Loucy (cell line): ENCODE results near the gene TRAF3.

Source experiments
- H2AFZ ChIP-seq: fragments of 200-600 bp; sonication (generic); 2 replicates; pipeline ENCODE4 v1.6.0; 2016; ENCODE audit warnings: antibody characterized with exemption, mild to moderate bottlenecking, low read length, moderate library complexity
- H3F3A ChIP-seq: fragments of 200-600 bp; 2 replicates; pipeline ENCODE4 v1.6.0; 2016; ENCODE audit warnings: antibody characterized with exemption, low read depth, mild to moderate bottlenecking
- H3K27me3 ChIP-seq: fragments of 200-600 bp; sonication (generic); 2 replicates; pipeline ENCODE4 v1.6.1; 2014; ENCODE audit warnings: low read length, mild to moderate bottlenecking; ENCODE audit not compliant: insufficient read depth, poor library complexity, severe bottlenecking
- H3K36me3 ChIP-seq: fragments of 200-600 bp; sonication (generic); 2 replicates; pipeline ENCODE4 v1.6.1; 2016; ENCODE audit warnings: low read length; ENCODE audit not compliant: insufficient read depth
- H3K4me1 ChIP-seq: fragments of 200-600 bp; sonication (generic); 2 replicates; pipeline ENCODE4 v1.5.1; 2014; ENCODE audit warnings: low read length, mild to moderate bottlenecking; ENCODE audit not compliant: insufficient read depth, poor library complexity, severe bottlenecking
- H3K4me2 ChIP-seq: fragments of 200-600 bp; sonication (generic); 2 replicates; pipeline ENCODE4 v1.6.0; 2014; ENCODE audit warnings: antibody characterized with exemption, low read length, low read depth, mild to moderate bottlenecking; ENCODE audit not compliant: poor library complexity, severe bottlenecking
- H3K4me3 ChIP-seq: fragments of 200-600 bp; sonication (generic); 2 replicates; pipeline ENCODE4 v1.5.1; 2014; ENCODE audit warnings: low read length, mild to moderate bottlenecking, mixed read lengths; ENCODE audit not compliant: poor library complexity, severe bottlenecking
- H3K79me2 ChIP-seq: fragments of 200-600 bp; sonication (generic); 2 replicates; pipeline ENCODE4 v1.6.1; 2014; ENCODE audit warnings: low read length; ENCODE audit not compliant: insufficient read depth
- H3K9ac ChIP-seq: fragments of 200-600 bp; sonication (generic); 2 replicates; pipeline ENCODE4 v1.6.0; 2014; ENCODE audit warnings: mild to moderate bottlenecking, low read depth, low read length, moderate library complexity; ENCODE audit not compliant: poor library complexity, severe bottlenecking
- H3K9me2 ChIP-seq: fragments of 200-600 bp; sonication (generic); replicated peaks from 2 replicates; pipeline ENCODE4 v1.6.1; 2016; ENCODE audit warnings: low read depth, low read length, mixed read lengths
- H3K9me3 ChIP-seq: fragments of 200-600 bp; sonication (generic); 2 replicates; pipeline ENCODE4 v1.6.1; 2014; ENCODE audit warnings: mild to moderate bottlenecking, antibody characterized with exemption, low read length, low read depth; ENCODE audit not compliant: insufficient read depth
- H4K20me1 ChIP-seq: fragments of 200-600 bp; sonication (generic); 2 replicates; pipeline ENCODE4 v1.6.0; 2014; ENCODE audit warnings: antibody characterized with exemption, low read length, mild to moderate bottlenecking; ENCODE audit not compliant: insufficient read depth, poor library complexity, severe bottlenecking
- EZH2phosphoT487 ChIP-seq: fragments of 200-600 bp; IDR thresholded peaks from 2 replicates; pipeline ENCODE4 v1.6.1; 2018; ENCODE audit warnings: antibody characterized with exemption, mild to moderate bottlenecking, moderate library complexity, borderline replicate concordance
- TF ChIP-seq, protein P1 (sequence below): fragments of 200-600 bp; sonication (generic); conservative IDR thresholded peaks from 2 replicates; pipeline ENCODE4 v1.5.1; 2014; ENCODE audit warnings: mild to moderate bottlenecking, antibody characterized with exemption, low read length

TRAF3 gene

DNA sequence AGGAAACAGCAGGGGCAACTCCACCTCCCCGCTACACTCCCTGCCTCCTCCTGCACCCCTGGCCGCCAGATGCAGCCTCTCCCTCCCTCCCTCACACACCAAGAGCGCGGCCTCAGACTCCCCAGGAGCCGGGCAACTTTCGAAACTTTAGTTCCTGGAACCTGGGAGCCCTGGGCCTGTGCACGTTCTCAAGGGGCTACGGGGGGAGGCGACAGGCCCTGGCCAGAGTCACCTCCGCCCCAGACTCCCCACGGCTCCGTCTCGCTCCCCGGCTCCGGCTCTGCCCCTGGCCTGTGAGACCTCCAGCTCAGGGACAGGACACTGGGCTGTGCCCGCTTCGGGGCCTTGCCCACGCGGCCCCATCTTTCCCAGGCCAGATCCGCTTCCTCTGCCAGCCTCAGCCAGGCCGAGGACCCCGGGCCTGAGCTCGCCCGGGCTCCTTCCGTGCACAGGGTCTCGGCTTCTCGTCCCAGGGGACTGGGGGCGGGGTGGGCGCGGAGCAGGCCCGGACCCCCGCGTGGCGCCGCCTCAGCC is 150.7 kb downstream of the TRAF3 start:
- H3K9me3 ChIP-seq, result no peaks in the 10 kb centered on the region
- no peaks in the 10 kb centered on the region for H3K79me2 ChIP-seq
- H3K9ac ChIP-seq, result peak overlapping the region; percentile 62
- peak overlapping the region; percentile 81 for H3K4me2 ChIP-seq
- no peak for TF ChIP-seq EZH2phosphoT487
- TF ChIP-seq, protein P1, sequence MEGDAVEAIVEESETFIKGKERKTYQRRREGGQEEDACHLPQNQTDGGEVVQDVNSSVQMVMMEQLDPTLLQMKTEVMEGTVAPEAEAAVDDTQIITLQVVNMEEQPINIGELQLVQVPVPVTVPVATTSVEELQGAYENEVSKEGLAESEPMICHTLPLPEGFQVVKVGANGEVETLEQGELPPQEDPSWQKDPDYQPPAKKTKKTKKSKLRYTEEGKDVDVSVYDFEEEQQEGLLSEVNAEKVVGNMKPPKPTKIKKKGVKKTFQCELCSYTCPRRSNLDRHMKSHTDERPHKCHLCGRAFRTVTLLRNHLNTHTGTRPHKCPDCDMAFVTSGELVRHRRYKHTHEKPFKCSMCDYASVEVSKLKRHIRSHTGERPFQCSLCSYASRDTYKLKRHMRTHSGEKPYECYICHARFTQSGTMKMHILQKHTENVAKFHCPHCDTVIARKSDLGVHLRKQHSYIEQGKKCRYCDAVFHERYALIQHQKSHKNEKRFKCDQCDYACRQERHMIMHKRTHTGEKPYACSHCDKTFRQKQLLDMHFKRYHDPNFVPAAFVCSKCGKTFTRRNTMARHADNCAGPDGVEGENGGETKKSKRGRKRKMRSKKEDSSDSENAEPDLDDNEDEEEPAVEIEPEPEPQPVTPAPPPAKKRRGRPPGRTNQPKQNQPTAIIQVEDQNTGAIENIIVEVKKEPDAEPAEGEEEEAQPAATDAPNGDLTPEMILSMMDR, result no peak
- no peaks in the 10 kb centered on the region for H3F3A ChIP-seq
- H3K27me3 ChIP-seq, result no peaks in the 10 kb centered on the region
- H2AFZ ChIP-seq, result peak overlapping the region; percentile 99
- no peaks in the 10 kb centered on the region for H4K20me1 ChIP-seq
- H3K4me1 ChIP-seq, result peaks cover 10% of the 10 kb centered on the region
- H3K4me3 ChIP-seq, result peak overlapping the region; percentile 76
- H3K9me2 ChIP-seq, result no peaks in the 10 kb centered on the region
- H3K36me3 ChIP-seq, result no peaks in the 10 kb centered on the region

DNA sequence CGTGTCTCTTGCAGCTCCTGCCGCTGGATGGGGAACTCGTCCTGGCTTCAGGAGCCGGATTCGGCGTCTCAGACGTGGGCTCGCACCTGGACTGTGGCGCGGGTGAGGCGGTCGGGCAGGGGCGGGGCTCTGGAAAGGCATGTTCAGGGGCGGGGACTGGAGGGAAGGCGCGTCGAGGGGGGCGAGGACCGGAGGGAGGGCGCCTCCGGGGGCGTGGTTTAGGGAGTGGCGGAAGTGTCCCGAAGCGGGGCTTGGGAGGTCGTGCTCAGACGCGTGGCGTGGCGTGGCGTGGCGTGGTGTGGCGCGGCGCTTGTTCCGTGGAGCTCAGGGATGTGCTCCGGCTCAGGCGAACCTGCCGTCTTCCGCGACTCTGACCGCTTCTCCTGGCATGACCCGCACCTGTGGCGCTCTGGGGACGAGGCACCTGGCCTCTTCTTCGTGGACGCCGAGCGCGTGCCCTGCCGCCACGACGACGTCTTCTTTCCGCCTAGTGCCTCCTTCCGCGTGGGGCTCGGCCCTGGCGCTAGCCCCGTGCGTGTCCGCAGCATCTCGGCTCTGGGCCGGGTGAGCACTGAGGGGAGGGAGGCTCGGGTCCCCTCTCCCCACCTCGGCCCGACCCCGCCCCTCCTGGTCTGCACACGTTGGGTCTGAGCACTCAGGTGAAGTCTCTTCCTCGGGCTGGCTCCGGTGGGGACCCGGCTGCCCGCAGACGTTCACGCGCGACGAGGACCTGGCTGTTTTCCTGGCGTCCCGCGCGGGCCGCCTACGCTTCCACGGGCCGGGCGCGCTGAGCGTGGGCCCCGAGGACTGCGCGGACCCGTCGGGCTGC is 151.4 kb downstream of the TRAF3 start:
- no peaks in the 10 kb centered on the region for H3K9me2 ChIP-seq
- peak overlapping the region; percentile 76 for H3K4me3 ChIP-seq
- no peaks in the 10 kb centered on the region for H4K20me1 ChIP-seq
- peak overlapping the region; percentile 81 for H3K4me2 ChIP-seq
- no peak for TF ChIP-seq EZH2phosphoT487
- TF ChIP-seq, protein P1, result no peak
- no peaks in the 10 kb centered on the region for H3K36me3 ChIP-seq
- peak overlapping the region; percentile 62 for H3K9ac ChIP-seq
- no peaks in the 10 kb centered on the region for H3F3A ChIP-seq
- peaks cover 10% of the 10 kb centered on the region for H3K4me1 ChIP-seq
- H3K9me3 ChIP-seq, result no peaks in the 10 kb centered on the region
- no peaks in the 10 kb centered on the region for H3K79me2 ChIP-seq
- peak overlapping the region; percentile 99 for H2AFZ ChIP-seq
- no peaks in the 10 kb centered on the region for H3K27me3 ChIP-seq

DNA sequence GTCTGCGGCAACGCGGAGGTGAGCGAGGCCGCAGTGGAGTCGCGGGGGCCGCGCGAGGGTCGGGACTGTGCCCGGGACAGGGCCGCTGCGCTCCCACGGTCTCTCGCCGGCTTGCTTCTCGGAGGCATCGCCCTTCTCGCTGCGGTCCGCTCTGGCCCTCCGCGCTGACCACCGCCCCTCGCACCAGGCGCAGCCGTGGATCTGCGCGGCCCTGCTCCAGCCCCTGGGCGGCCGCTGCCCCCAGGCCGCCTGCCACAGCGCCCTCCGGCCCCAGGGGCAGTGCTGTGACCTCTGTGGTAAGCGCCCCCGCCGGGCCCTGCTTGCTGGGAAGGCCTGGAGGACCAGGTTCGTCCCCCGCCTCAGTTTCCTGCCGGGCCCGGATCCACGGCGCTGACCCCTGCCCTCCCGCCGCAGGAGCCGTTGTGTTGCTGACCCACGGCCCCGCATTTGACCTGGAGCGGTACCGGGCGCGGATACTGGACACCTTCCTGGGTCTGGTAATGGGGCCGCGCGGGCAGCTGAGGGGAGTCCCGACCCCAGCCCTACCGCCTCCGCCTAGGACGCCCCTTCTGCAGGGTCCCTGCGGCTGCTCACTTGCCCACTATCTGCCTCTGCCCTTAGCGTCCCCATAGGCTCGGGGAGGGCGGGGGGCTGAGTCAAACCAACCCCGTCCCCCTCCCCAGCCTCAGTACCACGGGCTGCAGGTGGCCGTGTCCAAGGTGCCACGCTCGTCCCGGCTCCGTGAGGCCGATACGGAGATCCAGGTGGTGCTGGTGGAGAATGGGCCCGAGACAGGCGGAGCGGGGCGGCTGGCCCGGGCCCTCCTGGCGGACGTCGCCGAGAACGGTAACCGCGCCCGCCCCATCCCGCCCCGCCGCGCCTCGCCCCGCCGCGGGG is 152.2 kb downstream of the TRAF3 start:
- H3K36me3 ChIP-seq, result no peaks in the 10 kb centered on the region
- H3K27me3 ChIP-seq, result no peaks in the 10 kb centered on the region
- peak overlapping the region; percentile 76 for H3K4me3 ChIP-seq
- H3K4me2 ChIP-seq, result peak overlapping the region; percentile 81
- H3K79me2 ChIP-seq, result no peaks in the 10 kb centered on the region
- H3K4me1 ChIP-seq, result peaks cover 10% of the 10 kb centered on the region
- H4K20me1 ChIP-seq, result no peaks in the 10 kb centered on the region
- TF ChIP-seq, protein P1, result no peak
- no peak for TF ChIP-seq EZH2phosphoT487
- no peaks in the 10 kb centered on the region for H3K9me3 ChIP-seq
- no peak overlapping the region for H2AFZ ChIP-seq
- H3K9ac ChIP-seq, result no peak overlapping the region
- H3F3A ChIP-seq, result no peaks in the 10 kb centered on the region
- no peaks in the 10 kb centered on the region for H3K9me2 ChIP-seq
